Stimulated activated CD8-positive, alpha-beta memory T cell treated with anti-CD3 and anti-CD28 coated beads, Interleukin-7, amount 100 ng/mL, for 24 hours (primary cell): Measurements from ENCODE around the gene BCL2.

Experiments used
- DNase-seq: peaks from one replicate; pipeline ENCODE4 v3.0.0-alpha.2; 2020; ENCODE audit warnings: low read depth

The BCL2 gene

DNA sequence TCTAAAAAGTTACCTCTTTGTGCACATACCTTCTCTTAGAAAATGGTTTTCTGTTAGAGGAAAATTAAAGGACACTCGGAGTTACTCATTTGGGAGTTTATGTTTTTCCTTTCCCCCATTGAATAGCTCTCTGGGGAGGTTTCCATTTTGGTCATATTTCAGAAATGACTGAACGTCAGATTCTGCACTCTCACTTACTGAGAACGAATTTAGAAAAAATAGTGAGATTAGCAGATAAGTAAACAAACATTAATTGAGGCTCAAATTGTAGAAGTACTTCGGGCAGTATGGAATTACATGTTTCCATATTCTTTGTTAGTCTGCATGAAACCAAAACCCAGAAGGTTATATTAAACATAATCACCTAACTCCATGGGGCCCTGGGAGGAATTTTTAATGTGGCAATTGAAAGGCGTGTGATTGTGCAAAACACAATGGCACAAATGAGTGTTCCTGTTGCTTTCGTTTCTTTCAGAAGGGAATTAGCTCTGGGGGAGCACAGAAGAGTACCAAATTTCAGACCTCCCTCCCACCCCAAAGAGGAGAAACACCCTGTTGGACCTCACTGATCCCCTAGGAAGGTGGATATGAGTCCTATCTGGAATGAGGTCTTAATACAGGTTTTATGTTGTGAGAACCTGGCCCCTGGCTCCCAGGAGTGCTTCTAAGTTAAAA is 212.3 kb downstream of the BCL2 start:
- DNase-seq: no peak

DNA sequence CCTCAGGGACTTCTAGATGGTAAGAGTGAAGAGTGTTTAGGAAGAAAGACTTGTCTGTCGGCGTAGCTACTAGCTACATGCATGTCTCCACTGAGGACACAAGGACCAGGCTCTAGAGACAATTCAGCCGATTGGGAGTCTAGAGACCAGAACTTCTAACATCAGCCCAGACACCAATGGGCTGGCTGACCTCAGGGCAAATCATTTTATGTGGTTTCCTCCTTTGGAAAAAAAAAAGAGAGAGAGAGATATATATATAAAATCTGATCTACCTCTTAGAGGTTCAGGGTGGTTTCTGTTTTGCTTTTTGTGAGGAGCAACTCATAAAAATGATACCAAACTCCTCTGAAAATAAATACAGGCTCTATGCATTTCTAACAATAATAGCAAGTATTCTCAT is 212.8 kb downstream of the BCL2 start:
- DNase-seq: no peak

- DNase-seq: no peak
Observed at GRCh38 chr18:63105636-63106316, 213.8 kb downstream of the BCL2 start.

- DNase-seq: no peak
Observed at GRCh38 chr18:63104868-63105267, 214.7 kb downstream of the BCL2 start.

DNA sequence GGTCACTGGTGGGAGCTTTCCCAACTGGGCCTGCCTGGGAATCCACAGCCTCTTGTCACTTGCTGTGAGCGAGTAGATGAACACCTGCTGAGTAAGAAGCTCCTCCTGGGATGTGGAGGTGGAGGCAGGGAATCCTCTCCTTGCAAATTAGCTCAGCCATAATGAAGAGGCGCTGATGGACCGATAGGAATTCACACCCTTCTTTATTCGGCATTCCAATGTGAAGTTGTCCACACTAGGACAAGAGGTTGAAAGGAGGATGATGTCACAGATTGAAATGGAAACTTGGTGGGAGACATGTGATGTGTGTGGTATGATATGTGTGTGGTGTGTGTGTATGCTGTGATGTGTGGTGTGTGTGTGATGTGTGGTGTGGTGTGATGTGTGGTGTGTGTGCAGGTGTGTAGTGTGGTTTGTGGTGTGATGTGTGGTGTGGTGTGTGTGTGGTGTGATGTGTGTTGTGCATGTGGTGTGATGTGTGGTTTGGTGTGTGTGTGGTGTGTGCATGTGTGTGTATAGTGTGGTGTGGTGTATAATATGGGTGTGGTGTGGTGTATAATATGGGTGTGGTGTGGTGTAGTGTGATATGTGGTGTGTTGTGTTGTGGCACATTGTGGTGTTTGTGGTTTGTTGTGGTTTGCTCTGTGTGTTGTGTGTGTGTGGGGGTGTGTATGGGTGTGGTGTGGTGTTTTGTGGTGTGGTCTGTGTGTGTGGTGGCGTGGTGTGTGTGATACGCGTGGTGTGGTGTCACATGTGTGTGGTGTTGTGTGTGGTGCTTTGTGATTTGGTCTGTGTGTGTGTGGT is 216.4 kb downstream of the BCL2 start:
- DNase-seq: no peak

DNA sequence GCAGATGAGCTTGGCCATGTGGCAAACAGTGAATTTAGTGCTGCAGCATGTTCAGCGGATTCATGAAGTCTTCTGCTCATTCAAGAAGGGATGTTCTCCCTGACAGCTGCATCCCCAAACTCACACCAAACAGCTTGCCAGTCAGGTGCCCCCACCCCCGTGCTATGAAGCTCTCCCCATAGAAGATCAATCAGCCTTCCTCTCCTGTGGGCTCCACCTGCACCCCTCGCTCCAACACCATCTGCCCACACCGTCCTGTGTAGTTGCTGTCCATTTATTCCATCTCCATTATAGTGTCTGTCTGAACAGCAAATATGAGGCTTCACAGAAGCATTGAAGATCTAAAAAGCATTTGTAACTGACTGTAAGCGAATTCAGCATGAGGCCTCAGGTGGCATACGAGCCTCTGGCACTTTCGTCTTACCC is 218.9 kb downstream of the BCL2 start:
- DNase-seq: no peak

GRCh38 chr18:63099848-63100629 is 219.5 kb downstream of the BCL2 start:
- no peak for DNase-seq

DNA sequence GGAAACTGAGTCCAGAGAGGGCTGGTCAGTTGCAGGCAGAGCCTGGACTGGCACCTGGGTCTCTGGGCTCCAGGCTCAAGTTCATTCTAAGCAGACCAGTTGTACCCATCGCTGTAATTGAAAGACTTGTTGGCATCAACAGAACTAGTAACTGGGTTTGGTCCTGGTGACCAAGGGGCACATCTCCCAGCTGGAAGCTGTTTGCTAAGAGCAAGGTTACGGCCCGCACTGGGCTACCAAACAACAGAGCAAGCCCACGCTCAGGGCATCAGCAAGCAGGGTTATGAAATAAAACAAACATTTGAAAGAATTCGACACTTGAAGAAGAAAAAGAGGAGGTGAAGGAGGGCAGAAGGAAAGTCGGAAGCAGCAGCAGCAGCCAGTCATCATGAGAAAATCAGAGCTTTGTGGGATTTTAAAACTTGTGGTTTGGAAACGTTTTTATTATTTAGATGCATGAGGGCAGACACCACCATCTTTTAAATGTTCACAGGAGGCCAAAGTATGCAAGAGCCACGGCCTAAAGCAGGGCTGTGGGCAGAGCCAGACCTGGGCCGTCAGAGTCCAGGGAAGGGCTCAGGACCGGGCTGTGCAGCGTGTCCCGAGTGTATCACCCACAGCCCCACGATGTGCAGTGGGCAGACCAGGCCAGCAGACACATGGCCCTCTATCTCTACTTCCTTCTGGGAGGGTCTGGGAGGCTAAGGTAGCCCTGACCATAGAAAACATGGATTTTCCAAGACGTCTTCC is 220.3 kb downstream of the BCL2 start:
- no peak for DNase-seq

- no peak for DNase-seq
Observed at GRCh38 chr18:63098018-63098981, 221.3 kb downstream of the BCL2 start.

DNA sequence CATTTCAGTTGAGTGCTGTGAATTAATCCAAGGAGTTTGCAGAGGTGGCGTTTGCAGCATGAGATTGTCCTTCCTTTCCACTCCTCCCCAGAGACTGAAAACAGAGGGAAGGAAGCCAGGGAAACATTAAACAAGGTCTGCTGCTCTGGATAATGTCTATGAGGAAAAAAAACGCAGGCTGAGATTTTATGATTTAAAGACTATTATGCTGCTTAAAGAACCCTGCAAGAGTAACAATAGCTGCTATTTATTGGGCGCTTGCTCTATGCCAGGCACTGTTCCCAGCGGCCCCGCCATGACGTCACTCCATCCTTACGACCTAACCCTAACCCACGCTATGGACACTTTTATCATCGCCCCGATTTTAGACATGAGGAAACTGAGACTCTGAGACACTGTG is 222.4 kb downstream of the BCL2 start:
- DNase-seq: no peak

DNA sequence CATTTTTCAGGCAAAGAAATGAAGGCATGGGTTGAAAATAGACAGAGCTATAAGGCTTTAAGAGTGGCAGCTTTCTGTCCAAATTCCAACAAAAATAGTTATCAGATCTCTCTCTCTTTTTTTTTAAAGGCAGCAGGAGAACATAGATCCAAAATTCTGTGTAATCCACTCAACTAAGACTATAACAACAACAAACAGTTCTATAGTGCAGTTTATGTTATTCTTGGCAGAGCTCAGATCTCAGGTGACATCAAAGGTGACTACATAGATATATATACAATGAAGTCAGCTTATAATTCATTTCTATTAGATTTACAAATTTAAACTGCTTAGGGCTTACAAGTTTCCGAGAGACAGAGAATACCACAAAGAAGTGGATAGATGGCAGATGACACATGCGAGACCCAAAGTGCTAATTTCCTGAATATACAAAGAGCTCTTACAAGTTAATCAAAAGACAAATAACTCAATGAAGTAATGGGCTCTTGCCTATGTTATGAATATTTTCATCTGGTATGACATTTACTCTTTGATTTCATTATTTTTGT is 223.2 kb downstream of the BCL2 start:
- DNase-seq: no peak

DNA sequence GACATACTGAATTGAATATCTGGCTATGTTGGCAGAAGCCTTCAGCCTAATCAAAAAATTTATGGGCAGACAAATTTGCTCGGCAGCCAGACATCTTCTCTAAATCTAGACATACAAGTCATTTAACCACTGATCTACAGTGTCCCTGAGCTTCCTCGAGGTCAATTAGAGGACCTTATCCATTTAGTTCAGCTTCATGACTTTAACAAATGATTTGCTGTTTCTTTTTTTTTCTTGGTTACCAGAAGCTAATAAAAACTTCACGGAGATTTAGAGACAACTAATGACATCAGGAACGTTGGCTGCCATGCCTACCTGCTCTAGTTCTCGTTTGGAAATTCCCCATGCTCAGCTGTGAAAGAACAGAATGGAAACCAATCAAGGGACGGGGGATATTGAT is 223.8 kb downstream of the BCL2 start:
- no peak for DNase-seq

DNA sequence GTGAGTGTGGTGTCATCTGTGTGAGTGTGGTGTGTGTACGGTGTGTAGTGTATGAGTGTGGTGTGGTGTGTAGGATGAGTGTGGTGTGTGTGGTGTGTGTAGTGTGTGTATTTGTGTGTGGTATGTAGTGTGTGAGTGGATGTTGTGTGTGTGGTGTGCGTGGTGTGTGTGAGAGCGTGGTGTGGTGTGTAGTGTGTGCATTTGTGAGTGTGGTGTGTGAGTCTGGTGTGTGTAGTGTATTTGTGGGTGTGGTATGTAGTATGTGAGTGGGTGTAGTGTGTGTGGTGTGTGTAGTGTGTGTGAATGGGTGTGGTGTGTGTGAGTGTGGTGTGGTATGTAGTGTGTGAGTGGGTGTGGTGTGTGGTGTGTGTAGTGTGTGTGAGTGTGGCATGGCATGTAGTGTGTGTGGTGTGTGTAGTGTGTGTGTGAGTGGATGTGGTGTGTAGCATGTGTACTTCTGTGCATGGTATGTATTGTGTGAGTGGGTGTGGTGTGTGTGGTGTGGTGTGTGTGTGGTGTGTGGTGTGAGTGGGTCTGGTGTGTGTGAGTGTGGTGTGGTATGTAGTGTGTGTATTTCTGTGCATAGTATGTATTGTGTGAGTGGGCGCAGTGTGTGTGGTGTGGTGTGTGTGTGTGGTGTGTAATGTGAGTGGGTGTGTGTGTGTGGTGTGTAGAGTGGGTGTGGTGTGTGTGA is 227.8 kb downstream of the BCL2 start:
- no peak for DNase-seq

DNA sequence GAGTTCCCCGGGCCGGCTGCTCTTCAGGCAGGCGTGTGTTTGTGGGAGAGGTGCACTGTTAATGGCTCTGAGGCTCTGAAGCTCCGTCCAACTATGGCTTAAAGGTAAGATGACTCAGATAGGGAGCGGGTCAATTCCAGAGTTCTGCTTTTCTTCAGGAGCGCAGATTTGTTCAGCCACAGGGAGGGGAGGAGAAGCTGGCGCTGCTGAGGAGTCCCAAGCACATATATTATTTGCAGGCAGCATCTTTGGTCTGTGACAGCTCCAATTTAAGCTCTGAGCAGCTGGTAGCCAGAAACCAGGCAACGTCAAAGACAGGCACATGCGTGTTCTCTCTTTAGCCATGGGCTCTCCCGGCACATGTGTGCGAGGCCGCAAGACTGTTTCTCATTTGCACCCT is 229.2 kb downstream of the BCL2 start:
- DNase-seq: no peak

GRCh38 chr18:63089041-63089440 is 230.5 kb downstream of the BCL2 start:
- no peak for DNase-seq

GRCh38 chr18:63088262-63088661 is 231.3 kb downstream of the BCL2 start:
- no peak for DNase-seq

DNA sequence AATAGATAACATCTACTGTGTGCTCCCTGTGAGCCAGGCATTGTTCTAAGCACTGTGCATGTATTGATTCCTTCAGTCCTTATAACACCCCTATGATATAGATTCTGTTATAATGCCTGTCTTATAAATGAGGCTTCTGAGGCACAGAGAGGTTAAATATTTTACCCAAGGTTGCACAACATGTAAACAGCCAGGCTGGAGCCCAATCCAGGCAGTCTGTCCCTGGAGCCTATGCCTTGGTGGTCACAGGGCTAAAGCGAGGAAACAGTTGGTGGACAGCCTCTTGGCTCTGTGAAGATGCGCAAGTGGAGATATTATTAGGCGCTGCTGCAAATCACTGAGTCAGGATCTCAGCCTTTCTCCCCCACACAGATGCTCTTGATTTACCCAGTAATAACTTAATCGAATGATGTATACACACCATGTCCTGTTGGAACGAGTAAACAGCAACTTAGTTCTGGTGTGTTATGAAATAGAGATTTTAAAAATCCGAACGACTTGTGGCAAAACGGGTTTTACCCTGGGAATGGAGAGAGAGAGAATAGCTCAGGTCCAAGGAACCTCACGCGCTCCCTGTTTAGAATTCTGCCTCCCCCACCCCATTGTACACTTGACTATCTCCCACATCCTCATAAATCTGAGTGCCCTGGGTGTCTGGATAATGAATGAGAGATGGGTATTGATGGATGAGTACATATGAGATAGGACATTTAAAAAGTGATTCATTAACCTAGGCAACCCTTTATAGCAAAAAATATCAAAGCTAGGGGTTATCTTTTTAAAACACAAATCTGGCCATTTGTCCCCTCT is 231.9 kb downstream of the BCL2 start:
- no peak for DNase-seq

GRCh38 chr18:63085611-63086010 is 234.0 kb downstream of the BCL2 start:
- no peak for DNase-seq

- no peak for DNase-seq
Observed at GRCh38 chr18:63084219-63084618, 235.3 kb downstream of the BCL2 start.
